HG03175 (cell line): Measurements from ENCODE around the gene SLX4IP.

Source experiments
- ATAC-seq: cut with Tn5 transposase; IDR thresholded peaks from one replicate; pipeline ENCODE4 v1.9.1; 2021; ENCODE audit warnings: mild to moderate bottlenecking, moderate library complexity; ENCODE audit not compliant: unreplicated experiment

The SLX4IP gene

DNA sequence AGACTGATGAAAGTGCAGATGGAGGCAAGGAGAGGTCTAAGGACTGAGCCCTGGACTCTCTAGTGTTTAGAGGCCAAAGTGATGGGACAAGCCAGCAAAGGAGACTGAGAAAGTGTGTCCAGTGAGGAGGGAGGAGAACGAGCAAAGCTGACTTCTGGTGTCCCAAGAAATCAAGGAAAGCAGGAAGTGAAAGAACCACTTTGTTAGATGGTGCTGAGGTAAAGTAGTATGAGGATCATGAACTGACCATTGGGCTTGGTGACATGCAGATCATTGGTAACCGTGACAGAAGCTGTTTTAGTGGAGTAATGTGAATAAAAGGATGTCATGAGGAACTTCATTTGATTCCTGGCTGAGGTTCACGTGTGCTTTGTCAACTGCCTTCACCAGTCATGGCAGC lies 108.4 kb downstream of the SLX4IP start:
- no peak for ATAC-seq

DNA sequence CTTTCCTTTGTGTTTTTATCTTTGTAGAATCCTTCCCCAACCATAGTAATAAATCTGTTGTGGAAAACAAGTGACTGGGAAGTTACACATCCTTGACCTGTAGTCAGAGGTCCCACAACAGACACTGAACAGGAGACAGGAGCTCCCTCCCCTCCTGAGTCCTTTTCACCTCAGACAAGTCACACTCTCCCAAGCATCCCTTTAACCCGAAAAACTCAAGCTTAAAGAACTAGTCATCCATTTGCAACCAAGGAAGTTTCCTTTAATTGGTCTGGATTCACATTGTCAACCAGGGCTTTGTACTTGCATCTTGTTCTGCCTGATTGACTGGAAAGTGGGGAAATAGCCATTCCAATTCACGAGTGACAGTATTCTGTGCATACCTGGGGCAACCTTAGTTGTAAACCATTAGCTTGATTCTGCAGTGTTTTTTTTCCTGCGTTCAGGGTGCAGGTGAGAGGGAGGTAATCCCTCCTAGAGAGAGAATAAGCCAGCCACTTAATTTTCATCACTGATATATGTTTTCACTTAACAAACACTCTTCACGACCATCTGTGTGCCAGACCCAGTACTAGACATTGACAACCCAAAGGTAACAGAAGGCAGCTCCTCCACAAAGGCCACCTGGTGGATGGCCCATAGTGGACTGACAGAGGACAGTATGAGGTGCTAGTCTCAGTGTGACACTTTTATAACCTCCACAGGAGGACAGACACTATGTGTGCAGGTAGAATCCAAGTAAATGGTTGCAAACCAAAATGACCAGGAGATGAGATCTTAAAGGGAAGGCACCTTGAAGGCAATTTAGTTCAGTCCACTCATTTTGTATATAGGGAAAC lies 112.4 kb downstream of the SLX4IP start:
- ATAC-seq: no peak

DNA sequence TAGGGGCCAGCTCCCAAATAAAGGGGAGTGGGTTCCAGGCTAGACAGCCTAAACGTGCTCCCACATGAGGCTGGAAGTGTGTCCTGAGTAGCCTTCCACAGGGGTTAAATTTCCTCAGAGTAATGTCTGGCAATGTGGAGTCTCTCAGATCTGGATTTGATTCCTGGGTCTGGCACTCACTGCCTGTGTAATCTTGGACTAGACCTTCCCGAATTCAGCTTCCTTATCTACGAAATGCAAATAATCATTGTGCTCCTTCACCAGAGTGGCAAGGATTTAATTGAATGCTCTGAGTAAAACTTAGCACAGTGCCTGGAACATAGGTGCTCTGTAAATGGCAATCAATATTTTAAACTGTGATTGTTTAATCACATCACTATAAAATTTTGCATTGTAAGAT lies 114.4 kb downstream of the SLX4IP start:
- ATAC-seq: no peak

DNA sequence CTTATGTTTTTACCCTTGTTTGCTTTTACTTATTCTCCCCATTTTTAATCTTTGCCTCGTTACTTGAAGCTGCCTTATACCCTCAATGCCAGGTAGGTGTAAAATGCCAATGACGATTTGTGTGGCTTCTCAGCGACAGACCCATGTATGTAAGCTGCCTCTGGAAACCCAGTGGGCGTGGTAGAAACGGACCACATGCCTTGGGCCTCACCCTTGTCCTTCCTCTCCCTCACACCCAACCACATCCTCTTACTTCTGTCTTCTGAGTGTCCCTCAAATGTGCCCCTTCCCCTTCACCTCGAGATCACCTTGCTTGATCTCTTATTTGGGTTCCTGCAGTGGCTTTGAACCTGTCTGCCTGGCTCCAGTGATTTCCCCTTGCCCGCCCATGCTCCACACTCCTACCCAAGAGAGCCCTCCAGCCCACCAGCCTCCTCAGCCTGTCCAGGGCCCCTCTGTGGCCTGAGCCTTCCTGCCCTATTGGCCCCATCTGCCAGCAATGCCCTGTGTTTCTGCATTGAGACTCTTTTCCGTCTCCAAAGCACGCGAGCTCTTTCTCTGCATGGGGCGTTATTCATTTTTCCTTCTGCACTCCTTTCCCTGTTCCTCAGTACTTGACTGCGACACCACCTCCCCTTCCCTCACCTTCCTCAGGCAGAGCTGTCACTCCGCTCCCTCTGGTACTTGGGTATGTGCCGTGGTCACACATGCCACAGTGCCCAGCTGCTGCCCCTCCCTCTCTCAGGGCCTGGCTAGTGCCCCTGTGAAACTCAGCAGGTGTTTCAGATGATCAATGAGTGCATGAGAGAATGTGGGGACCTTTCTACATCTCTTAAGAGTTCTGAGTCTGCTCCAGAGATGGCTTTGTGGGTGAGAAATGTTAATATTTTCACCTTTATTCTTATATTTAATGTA lies 115.4 kb downstream of the SLX4IP start:
- ATAC-seq: no peak

DNA sequence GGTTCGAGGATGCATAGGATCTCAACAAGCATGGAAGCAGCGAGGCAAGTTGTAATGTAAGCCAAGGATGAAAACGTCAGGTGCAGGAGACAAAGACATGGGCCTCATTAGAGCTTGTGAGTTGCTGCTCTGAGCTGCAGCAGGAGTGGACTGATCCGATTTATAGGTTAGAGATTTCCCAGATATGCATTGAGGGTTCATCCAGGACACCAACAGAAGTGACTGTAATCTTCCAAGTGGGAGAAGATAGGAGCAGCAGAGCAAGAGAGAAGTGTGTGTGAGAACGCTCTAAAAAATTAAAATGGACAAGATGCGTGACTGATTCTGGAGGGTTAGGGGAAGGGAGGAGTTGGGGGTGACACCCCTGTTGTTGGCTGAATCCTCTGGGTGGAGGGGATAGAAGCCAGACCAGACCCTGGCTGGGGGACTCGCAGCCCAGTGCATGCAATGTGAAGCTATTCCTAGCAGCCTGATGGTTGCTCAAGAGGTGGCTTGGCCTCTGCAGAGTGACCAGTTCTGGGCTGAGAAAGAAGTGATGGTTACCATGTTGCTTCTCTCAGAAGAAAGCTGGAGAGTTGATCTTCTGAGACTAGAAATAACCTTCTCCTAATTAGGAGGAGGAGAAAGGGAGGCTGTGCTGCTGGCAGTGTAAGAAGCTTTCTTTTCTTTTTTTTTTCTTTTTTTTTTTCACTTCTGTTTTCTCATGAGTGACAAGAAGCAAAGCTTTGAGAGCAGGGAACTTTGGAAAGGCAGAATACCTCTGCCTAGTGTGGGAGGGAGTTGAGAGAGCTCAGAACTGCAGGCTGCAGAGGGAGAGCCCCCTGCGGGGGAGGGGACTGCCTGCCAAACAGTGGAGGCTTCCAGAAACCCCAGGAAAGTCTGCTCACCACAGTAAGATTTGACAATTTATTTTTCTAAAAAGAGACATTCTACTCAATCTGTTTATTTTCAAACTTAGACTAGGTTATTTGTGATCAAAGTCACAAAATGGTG lies 116.9 kb downstream of the SLX4IP start:
- no peak for ATAC-seq

DNA sequence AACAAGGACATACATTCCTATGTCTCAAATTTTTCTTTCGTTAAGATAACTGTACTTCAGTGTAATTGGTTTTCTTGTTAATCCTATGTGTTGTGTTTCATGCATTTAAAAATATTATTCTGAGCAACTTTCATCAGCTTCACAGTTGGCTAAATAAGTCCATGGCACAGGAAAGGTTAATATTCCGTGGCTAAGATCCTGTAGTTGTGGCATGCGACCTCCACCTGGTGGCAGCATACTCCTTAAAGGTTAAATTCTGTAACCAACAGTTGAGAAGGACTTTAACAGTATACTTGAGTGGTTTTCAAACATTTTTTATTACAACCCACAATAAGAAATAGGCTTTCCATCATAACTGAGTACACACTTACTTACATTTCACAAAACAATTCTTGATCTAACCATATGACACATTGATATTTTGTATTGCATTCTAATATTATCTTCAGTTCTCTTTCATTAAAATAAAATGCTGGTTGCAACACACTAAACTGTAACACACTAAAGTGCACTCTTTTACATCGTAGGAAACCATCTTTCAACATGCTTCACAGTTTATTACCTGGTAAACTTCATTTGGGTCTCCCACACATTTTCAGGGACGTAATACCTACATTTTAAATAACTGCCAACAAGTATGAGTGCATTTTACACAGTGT lies 118.3 kb downstream of the SLX4IP start:
- peak; percentile 69 for ATAC-seq

DNA sequence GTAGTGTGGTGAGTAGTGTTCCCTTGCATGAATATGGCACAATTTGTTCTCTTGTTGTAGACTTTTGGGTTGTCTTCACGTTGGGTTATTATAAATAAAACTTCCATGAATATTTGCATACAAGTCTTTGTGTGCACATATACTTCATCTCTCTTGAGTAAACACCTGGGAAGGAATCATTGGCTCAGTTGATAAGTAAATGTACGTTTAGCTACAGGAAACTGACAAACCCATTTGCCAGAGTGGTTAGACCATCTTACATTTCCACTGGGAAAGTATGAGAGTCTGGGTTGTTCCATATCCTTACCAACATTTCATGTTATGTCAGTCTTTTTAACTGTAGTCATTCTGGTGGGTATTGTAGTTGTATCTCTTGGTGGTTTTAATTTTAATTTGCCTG lies 119.2 kb downstream of the SLX4IP start:
- no peak for ATAC-seq

DNA sequence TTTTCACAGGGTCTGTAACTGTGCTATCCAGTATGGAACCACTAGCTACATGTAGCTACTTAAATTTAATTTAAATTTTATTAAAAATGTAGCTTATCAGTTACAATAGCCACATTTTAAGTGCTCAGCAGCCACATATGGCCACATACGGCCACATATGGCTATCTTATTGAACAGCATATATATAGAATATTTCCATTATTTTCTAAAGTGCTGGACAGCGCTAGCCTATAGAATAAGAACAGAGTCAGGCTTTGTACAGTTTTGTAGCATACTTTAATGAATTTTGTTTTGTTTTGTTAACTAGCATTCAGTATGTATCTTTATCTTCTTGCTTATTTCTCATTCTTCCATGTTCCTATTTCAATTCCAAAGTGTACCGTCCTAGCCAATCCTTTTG lies 120.3 kb downstream of the SLX4IP start:
- ATAC-seq: no peak

- ATAC-seq: no peak
These were observed 120.8 kb downstream of the SLX4IP start for GRCh38 chr20:10555865-10556308.

- no peak for ATAC-seq
These were observed 121.5 kb downstream of the SLX4IP start for GRCh38 chr20:10556519-10557083.

GRCh38 chr20:10557685-10558084 lies 122.6 kb downstream of the SLX4IP start:
- no peak for ATAC-seq

DNA sequence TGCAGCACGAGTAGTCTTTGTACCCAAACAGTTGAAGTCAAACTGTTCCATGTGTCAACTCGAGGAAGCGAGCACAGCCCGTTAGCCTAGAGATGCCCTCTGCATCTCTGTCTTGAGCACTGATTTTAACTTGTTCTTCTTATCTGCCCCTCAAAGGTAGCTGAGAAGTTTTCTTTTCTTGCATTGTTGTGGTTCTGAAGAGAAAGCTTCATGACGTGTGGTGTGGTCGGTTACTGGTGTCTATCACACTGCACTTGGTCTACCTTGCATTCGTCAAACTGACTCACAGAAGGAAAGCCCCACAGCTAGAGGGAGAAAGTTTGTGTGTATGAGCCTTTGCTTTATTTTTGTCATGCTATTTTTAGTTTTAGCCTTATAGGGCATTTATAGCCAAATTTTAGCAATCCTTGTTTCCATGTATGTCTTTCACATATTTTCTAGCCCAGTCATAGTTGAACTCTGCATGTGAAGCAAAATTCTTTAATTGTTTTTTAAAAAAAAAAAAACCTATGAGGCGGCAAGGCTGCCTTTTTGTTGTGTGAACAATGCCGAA lies 123.6 kb downstream of the SLX4IP start:
- peak; percentile 63 for ATAC-seq

- no peak for ATAC-seq
These were observed 124.2 kb downstream of the SLX4IP start for GRCh38 chr20:10559266-10559665.

GRCh38 chr20:10560686-10561085 lies 125.6 kb downstream of the SLX4IP start:
- no peak for ATAC-seq

- no peak for ATAC-seq
These were observed 126.2 kb downstream of the SLX4IP start for GRCh38 chr20:10561302-10561701.

DNA sequence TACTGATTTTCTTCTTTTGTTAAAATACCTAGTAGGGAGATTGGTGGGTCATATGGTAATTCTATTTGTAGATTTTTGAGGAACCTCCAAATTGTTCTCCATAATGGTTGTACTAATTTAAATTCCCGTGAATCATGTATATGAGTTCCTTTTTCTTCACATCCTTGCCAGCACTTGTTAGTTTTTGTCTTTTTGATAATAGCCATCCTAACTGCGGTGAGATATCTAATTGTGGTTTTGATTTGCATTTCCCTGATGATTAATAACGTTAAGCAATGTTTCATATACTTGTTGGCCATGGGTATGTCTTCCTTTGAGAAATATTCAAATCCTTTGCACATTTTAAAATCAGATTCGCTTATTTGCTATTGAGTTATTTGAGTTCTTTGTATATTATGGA lies 127.8 kb downstream of the SLX4IP start:
- ATAC-seq: no peak

GRCh38 chr20:10563935-10564492 lies 128.9 kb downstream of the SLX4IP start:
- ATAC-seq: no peak

GRCh38 chr20:10565191-10565921 lies 130.3 kb downstream of the SLX4IP start:
- ATAC-seq: no peak
